ENCODE results near the gene ZNF74.
"Not testable (repeated sequence)": the region's sequence is repeated elsewhere in the genome, so short reads cannot be mapped to it uniquely, and the experiment has no call there.

DNA sequence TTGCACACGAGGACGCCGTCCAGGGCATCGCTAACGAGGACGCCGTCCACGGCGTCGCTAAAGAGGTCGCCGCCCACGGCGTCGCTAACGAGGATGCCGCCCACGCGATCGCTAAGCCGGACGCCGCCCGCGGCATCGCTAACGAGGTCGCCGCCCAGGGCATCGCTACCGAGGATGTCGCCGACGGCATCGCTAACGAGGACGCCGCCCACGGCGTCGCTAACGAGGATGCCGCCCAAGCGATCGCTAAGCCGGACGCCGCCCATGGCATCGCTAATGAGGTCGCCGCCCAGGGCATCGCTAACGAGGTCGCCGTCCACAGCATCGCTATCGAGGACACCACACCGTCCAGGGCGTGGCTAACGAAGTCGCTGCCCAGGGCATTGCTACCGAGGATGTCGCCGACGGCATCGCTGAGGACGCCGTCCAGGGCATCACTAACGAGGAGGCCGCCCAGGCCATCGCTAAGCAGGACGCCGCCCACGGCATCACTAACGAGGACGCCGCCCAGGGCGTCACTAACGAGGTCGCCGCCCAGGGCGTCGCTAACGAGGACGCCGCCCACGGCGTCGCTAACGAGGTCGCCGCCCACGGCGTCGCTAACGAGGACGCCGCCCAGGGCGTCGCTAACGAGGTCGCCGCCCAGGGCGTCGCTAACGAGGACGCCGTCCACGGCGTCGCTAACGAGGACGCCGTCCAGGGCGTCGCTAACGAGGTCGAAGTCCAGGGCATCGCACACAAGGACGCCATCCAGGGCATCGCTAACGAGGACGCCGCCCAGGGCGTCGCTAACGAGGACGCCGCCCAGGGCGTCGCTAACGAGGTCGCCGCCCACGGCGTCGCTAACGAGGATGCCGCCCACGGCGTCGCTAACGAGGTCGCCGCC, 32.8 kb upstream of the ZNF74 start:
- TF ChIP-seq EGR1 (IDR thresholded peaks at IDR 0.05; ENCODE audit: borderline replicate concordance in 1 of 2, low read depth in 2 of 2, low read length in 2 of 2); EP300 (IDR thresholded peaks at IDR 0.05; ENCODE audit: borderline replicate concordance in 1 of 2, control insufficient read depth in 1 of 2, low read depth in 2 of 2, low read length in 2 of 2); CTCF (IDR thresholded peaks at IDR 0.05 in 2 of 3, conservative IDR thresholded peaks at IDR 0.05 in 1 of 3; ENCODE audit: control insufficient read depth in 2 of 3, extremely low read depth in 1 of 3, insufficient read depth in 1 of 3, low read depth in 3 of 3, low read length in 3 of 3); EZH2 (IDR thresholded peaks at IDR 0.05; ENCODE audit: borderline replicate concordance, control insufficient read depth, low read depth, low read length); LARP7 (IDR thresholded peaks at IDR 0.05); POLR2A (IDR thresholded peaks at IDR 0.05; ENCODE audit: low read depth, low read length); MYC (IDR thresholded peaks at IDR 0.05; ENCODE audit: insufficient read depth, insufficient read length, insufficient replicate concordance, low read length, severe bottlenecking); RAD21 (IDR thresholded peaks at IDR 0.05; ENCODE audit: insufficient read depth, low read depth, low read length); SMAD5 (IDR thresholded peaks at IDR 0.05; ENCODE audit: low read depth); CBX5 (IDR thresholded peaks at IDR 0.05; ENCODE audit: low read depth); SREBF2 (IDR thresholded peaks at IDR 0.05; ENCODE audit: low read length): not testable (repeated sequence)
- TF ChIP-seq, protein P1, sequence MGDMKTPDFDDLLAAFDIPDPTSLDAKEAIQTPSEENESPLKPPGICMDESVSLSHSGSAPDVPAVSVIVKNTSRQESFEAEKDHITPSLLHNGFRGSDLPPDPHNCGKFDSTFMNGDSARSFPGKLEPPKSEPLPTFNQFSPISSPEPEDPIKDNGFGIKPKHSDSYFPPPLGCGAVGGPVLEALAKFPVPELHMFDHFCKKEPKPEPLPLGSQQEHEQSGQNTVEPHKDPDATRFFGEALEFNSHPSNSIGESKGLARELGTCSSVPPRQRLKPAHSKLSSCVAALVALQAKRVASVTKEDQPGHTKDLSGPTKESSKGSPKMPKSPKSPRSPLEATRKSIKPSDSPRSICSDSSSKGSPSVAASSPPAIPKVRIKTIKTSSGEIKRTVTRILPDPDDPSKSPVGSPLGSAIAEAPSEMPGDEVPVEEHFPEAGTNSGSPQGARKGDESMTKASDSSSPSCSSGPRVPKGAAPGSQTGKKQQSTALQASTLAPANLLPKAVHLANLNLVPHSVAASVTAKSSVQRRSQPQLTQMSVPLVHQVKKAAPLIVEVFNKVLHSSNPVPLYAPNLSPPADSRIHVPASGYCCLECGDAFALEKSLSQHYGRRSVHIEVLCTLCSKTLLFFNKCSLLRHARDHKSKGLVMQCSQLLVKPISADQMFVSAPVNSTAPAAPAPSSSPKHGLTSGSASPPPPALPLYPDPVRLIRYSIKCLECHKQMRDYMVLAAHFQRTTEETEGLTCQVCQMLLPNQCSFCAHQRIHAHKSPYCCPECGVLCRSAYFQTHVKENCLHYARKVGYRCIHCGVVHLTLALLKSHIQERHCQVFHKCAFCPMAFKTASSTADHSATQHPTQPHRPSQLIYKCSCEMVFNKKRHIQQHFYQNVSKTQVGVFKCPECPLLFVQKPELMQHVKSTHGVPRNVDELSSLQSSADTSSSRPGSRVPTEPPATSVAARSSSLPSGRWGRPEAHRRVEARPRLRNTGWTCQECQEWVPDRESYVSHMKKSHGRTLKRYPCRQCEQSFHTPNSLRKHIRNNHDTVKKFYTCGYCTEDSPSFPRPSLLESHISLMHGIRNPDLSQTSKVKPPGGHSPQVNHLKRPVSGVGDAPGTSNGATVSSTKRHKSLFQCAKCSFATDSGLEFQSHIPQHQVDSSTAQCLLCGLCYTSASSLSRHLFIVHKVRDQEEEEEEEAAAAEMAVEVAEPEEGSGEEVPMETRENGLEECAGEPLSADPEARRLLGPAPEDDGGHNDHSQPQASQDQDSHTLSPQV (IDR thresholded peaks at IDR 0.05) = not testable (repeated sequence)
- TF ChIP-seq, protein P2, sequence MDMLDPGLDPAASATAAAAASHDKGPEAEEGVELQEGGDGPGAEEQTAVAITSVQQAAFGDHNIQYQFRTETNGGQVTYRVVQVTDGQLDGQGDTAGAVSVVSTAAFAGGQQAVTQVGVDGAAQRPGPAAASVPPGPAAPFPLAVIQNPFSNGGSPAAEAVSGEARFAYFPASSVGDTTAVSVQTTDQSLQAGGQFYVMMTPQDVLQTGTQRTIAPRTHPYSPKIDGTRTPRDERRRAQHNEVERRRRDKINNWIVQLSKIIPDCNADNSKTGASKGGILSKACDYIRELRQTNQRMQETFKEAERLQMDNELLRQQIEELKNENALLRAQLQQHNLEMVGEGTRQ (IDR thresholded peaks at IDR 0.05; ENCODE audit: borderline replicate concordance, low read depth, low read length) = not testable (repeated sequence)
